Stimulated activated memory B cell treated with anti-CD40 and anti-IgM and Interleukin-4, amounts not matched to agents 10 μg/mL and 1 μg/mL and 100 μg/mL, for 72 hours (primary cell): Measurements from ENCODE around the gene PPP2R3B.
"Not testable (repeated sequence)": the region's sequence is repeated elsewhere in the genome, so short reads cannot be mapped to it uniquely, and the experiment has no call there.

Experiments
- ATAC-seq: fragments of 150-1000 bp; cut with Tn5 transposase; 2 replicates; pipeline ENCODE4 v1.10.0; 2021
- H3K27ac Mint-ChIP-seq: one replicate; pipeline ENCODE4 v1.8.0; 2022; ENCODE audit warnings: mild to moderate bottlenecking, mixed read lengths
- H3K27me3 Mint-ChIP-seq: one replicate; pipeline ENCODE4 v1.8.0; 2022; ENCODE audit warnings: mixed read lengths
- H3K36me3 Mint-ChIP-seq: one replicate; pipeline ENCODE4 v1.8.0; 2022; ENCODE audit warnings: mixed read lengths
- H3K4me1 Mint-ChIP-seq: one replicate; pipeline ENCODE4 v1.8.0; 2022; ENCODE audit warnings: mixed read lengths
- H3K4me3 Mint-ChIP-seq: one replicate; pipeline ENCODE4 v1.8.0; 2022; ENCODE audit warnings: mild to moderate bottlenecking, moderate library complexity, mixed read lengths
- H3K9me3 Mint-ChIP-seq: one replicate; pipeline ENCODE4 v1.8.0; 2022; ENCODE audit warnings: mixed read lengths

PPP2R3B gene

GRCh38 chrX:306614-307251 lies 80.0 kb downstream of the PPP2R3B start:
- not testable (repeated sequence) for H3K9me3 Mint-ChIP-seq, ATAC-seq, H3K4me3 Mint-ChIP-seq, H3K27ac Mint-ChIP-seq, H3K4me1 Mint-ChIP-seq, H3K27me3 Mint-ChIP-seq
- H3K36me3 Mint-ChIP-seq, result peaks cover 74% of the 10 kb centered on the region

- H3K27me3 Mint-ChIP-seq, ATAC-seq, H3K27ac Mint-ChIP-seq, H3K4me1 Mint-ChIP-seq, H3K9me3 Mint-ChIP-seq, H3K4me3 Mint-ChIP-seq: not testable (repeated sequence)
- H3K36me3 Mint-ChIP-seq, result peaks cover 75% of the 10 kb centered on the region
These were observed 80.7 kb downstream of the PPP2R3B start for GRCh38 chrX:305781-306613.

GRCh38 chrX:302975-303374 lies 83.7 kb downstream of the PPP2R3B start:
- H3K27ac Mint-ChIP-seq, result no peak overlapping the region
- H3K36me3 Mint-ChIP-seq, result peaks cover 64% of the 10 kb centered on the region

GRCh38 chrX:300334-300733 lies 86.4 kb downstream of the PPP2R3B start:
- Mint-ChIP-seq H3K27ac (no peak overlapping the region), H3K4me1 (no peaks in the 10 kb centered on the region), H3K9me3 (no peaks in the 10 kb centered on the region), H3K4me3 (no peak overlapping the region), H3K27me3 (no peaks in the 10 kb centered on the region), H3K36me3 (peaks cover 57% of the 10 kb centered on the region)
- ATAC-seq, result no peak

More at GRCh38 chrX:302975-303374, 83.7 kb downstream of the PPP2R3B start:
- Mint-ChIP-seq H3K27me3 (no peaks in the 10 kb centered on the region), H3K9me3 (no peaks in the 10 kb centered on the region), H3K4me3 (no peak overlapping the region), H3K4me1 (no peaks in the 10 kb centered on the region)
- ATAC-seq, result no peak

- Mint-ChIP-seq H3K36me3 (peaks cover 51% of the 10 kb centered on the region), H3K4me3 (no peak overlapping the region)
These were observed 87.7 kb downstream of the PPP2R3B start for GRCh38 chrX:298993-299392.

GRCh38 chrX:295136-295535 lies 91.6 kb downstream of the PPP2R3B start:
- peaks cover 55% of the 10 kb centered on the region for H3K36me3 Mint-ChIP-seq

More at GRCh38 chrX:298993-299392, 87.7 kb downstream of the PPP2R3B start:
- Mint-ChIP-seq H3K27me3 (no peaks in the 10 kb centered on the region), H3K9me3 (no peaks in the 10 kb centered on the region), H3K4me1 (no peaks in the 10 kb centered on the region), H3K27ac (no peak overlapping the region)
- no peak for ATAC-seq

GRCh38 chrX:292900-293897 lies 93.5 kb downstream of the PPP2R3B start:
- H3K27ac Mint-ChIP-seq, result no peak overlapping the region
- no peaks in the 10 kb centered on the region for H3K4me1 Mint-ChIP-seq
- no peak overlapping the region for H3K4me3 Mint-ChIP-seq
- no peaks in the 10 kb centered on the region for H3K9me3 Mint-ChIP-seq
- H3K36me3 Mint-ChIP-seq, result peaks cover 57% of the 10 kb centered on the region
- H3K27me3 Mint-ChIP-seq, result no peaks in the 10 kb centered on the region
- no peak for ATAC-seq

More at GRCh38 chrX:295136-295535, 91.6 kb downstream of the PPP2R3B start:
- no peaks in the 10 kb centered on the region for H3K9me3 Mint-ChIP-seq
- no peaks in the 10 kb centered on the region for H3K4me1 Mint-ChIP-seq
- H3K27ac Mint-ChIP-seq, result no peak overlapping the region
- no peaks in the 10 kb centered on the region for H3K27me3 Mint-ChIP-seq
- H3K4me3 Mint-ChIP-seq, result no peak overlapping the region
- ATAC-seq, result no peak

- no peak for ATAC-seq
- Mint-ChIP-seq H3K27ac (no peak overlapping the region), H3K9me3 (no peaks in the 10 kb centered on the region), H3K4me1 (no peaks in the 10 kb centered on the region), H3K36me3 (peaks cover 57% of the 10 kb centered on the region), H3K4me3 (no peak overlapping the region), H3K27me3 (no peaks in the 10 kb centered on the region)
These were observed 95.3 kb downstream of the PPP2R3B start for GRCh38 chrX:291411-291901.

- H3K27me3 Mint-ChIP-seq, result no peaks in the 10 kb centered on the region
- no peak for ATAC-seq
These were observed 96.1 kb downstream of the PPP2R3B start for GRCh38 chrX:290476-291166.

GRCh38 chrX:288561-288991 lies 98.1 kb downstream of the PPP2R3B start:
- peaks cover 6% of the 10 kb centered on the region for H3K4me1 Mint-ChIP-seq
- no peak overlapping the region for H3K27ac Mint-ChIP-seq
- ATAC-seq, result no peak
- peaks cover 48% of the 10 kb centered on the region for H3K36me3 Mint-ChIP-seq
- H3K27me3 Mint-ChIP-seq, result no peaks in the 10 kb centered on the region
- H3K9me3 Mint-ChIP-seq, result no peaks in the 10 kb centered on the region
- no peak overlapping the region for H3K4me3 Mint-ChIP-seq

More at GRCh38 chrX:290476-291166, 96.1 kb downstream of the PPP2R3B start:
- H3K4me3 Mint-ChIP-seq, result no peak overlapping the region
- no peak overlapping the region for H3K27ac Mint-ChIP-seq
- H3K36me3 Mint-ChIP-seq, result peaks cover 59% of the 10 kb centered on the region
- H3K9me3 Mint-ChIP-seq, result no peaks in the 10 kb centered on the region
- no peaks in the 10 kb centered on the region for H3K4me1 Mint-ChIP-seq

- ATAC-seq, result no peak
- Mint-ChIP-seq H3K9me3 (no peaks in the 10 kb centered on the region), H3K4me1 (peaks cover 7% of the 10 kb centered on the region), H3K27ac (no peak overlapping the region), H3K27me3 (no peaks in the 10 kb centered on the region), H3K4me3 (no peak overlapping the region), H3K36me3 (peaks cover 39% of the 10 kb centered on the region)
These were observed 99.0 kb downstream of the PPP2R3B start for GRCh38 chrX:287670-288069.

GRCh38 chrX:285076-285677 lies 101.5 kb downstream of the PPP2R3B start:
- H3K27me3 Mint-ChIP-seq, result no peaks in the 10 kb centered on the region
- no peak overlapping the region for H3K4me3 Mint-ChIP-seq
- peaks cover 22% of the 10 kb centered on the region for H3K36me3 Mint-ChIP-seq
- ATAC-seq, result no peak
- peaks cover 12% of the 10 kb centered on the region for H3K4me1 Mint-ChIP-seq
- H3K9me3 Mint-ChIP-seq, result no peaks in the 10 kb centered on the region
- no peak overlapping the region for H3K27ac Mint-ChIP-seq
